ENCODE data around the gene BACE2.
"Not testable (repeated sequence)": the region's sequence is repeated elsewhere in the genome, so short reads cannot be mapped to it uniquely, and the experiment has no call there.

BACE2 gene

GRCh38 chr21:41277846-41278245 is 109.9 kb downstream of the BACE2 start:
- no peak for DNase-seq (ENCODE audit: low spot score)

DNA sequence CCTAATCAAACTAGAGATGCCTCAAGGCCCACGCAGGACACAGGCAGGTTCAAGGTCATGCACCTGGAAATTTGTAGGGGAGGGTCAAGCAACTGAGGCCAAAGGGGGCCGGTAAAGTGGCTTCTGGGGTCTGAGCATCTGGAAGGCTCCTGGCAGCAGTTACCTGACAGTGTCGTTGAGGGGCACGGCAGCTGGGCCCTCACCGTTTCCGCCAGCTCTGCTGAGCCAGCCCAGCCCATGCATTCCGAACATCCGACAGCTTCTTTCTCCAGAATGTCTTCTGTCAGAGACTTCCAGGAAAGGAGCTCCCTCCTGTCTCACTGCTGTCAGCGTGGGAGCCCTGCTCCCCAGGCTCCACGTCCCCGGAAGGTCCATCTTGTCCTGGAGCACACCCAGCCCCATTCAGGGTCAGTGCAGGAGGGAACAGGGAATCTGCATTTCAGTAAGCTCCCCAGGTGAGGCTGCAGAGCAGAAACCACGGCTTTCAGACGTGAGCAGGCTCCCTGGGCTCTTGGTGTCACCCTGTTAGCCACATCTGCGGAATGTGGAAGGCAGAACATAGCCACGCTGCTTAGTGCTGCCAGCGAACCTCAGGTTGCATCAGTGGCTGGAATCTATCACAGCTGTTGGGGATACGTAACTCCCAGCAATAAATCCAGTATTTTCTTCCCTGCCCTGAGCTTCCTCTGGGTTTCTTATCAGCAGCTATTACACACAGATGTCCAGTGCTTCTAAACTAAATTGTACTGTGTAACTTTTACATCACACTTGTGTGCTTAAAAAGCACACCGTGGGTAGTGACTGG is 112.4 kb downstream of the BACE2 start:
- no peak for DNase-seq (ENCODE audit: low spot score)

- no peak for DNase-seq (ENCODE audit: low spot score)
These were observed 114.5 kb downstream of the BACE2 start for GRCh38 chr21:41282412-41282811.

GRCh38 chr21:41283211-41283818 is 115.4 kb downstream of the BACE2 start:
- DNase-seq (ENCODE audit: low spot score) = peak; percentile 72

GRCh38 chr21:41289431-41289830 is 121.5 kb downstream of the BACE2 start:
- no peak for DNase-seq (ENCODE audit: low spot score)

- no peak for DNase-seq (ENCODE audit: low spot score)
These were observed 122.3 kb downstream of the BACE2 start for GRCh38 chr21:41290106-41290799.

- no peak for DNase-seq (ENCODE audit: low spot score)
These were observed 126.7 kb downstream of the BACE2 start for GRCh38 chr21:41294548-41295231.

DNA sequence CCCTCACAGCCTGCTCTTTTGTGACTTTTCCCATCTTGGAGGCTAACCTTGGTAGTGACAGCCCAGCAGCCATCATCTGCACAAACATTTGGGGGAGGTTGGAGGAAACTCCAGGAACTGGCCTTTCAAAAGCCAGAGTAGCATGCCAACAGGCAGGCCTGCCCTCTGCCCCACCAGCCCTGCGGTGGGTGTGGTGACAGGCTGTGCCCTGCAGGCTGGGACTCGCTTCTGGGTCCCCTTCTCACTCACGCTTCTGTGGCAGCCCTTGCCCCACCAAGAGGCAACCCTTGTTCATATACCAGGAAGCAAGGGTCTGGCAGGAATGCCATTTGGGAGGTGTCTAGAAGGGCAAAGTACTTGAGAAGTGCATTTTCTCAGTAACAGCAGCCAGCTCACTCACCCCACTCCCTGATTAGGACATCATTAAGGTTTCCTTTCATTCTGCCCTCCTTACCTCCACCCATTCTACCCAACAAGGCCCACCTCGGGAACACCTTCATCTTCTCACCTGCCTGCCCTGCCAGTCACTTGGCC is 127.8 kb downstream of the BACE2 start:
- no peak for DNase-seq (ENCODE audit: low spot score)

DNA sequence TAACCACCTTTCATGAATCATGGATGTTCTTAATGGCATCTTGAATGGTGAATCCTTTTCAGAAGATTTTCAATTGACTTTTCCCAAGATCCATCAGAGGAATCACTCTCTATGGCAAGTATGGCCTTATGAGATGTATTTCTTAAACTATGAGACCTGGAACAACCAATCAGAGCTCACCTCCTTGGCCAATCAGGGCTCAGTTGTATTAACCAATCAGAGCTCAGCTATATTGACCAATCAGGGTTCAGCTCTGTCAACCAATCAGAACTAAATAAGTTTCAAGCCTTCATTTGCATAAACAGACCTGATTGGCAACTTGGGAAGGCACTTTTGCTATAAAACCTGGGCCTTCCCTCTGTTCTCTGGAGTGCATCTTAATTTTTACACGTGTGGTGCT is 135.0 kb downstream of the BACE2 start:
- DNase-seq (ENCODE audit: low spot score) = no peak

- no peak for DNase-seq (ENCODE audit: low spot score)
These were observed 136.2 kb downstream of the BACE2 start for GRCh38 chr21:41304068-41304720.

DNA sequence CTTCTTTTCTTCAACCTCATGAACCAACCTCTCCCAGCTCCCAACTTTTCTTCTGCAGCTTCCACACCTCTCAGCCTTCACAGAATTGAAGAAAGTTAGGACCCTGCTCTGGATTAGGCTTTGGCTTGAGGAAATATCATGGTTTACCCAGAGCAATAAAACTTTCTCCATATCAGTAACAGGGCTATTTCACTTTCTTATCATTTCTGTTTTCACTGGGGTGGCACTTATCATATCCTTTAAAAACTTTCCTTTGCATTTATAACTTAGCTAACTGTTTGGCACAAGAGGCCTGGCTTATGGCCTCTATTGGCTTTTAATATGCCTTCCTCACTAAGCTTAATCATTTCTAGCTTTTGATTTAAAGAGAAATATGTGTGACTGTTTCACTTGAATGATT is 139.3 kb downstream of the BACE2 start:
- DNase-seq (ENCODE audit: low spot score) = no peak

DNA sequence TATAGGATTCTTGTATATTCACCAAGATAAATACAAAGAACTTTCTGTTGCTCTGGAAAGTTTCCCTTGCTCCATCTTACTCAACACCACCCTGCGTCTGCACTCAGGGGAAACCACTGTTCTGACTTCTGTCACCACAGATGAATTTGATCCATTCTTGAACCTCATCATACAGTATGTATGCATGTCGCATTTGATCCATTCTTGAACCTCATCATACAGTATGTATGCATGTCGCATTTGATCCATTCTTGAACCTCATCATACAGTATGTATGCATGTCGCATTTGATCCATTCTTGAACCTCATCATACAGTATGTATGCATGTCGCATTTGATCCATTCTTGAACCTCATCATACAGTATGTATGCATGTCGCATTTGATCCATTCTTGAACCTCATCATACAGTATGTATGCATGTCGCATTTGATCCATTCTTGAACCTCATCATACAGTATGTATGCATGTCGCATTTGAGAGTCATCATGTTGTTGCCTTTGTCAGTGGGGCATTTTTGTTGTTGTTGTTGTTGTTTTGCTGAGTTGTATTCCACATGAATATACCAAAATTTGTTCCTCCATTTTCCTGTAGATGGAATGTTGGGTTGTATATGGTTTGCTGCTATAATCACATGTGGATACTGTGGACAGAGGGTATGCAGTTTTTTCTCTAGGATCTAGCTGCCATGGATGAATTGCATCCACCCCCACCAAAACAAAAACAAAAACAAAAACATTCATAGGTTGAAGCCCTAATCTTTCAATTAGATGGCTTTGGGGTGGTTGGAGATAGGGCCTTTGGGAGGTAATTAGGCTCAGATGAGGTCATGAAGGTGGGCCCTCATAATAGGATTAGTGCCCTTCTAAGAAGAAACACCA is 145.6 kb downstream of the BACE2 start:
- not testable (repeated sequence) for DNase-seq (ENCODE audit: low spot score)

DNA sequence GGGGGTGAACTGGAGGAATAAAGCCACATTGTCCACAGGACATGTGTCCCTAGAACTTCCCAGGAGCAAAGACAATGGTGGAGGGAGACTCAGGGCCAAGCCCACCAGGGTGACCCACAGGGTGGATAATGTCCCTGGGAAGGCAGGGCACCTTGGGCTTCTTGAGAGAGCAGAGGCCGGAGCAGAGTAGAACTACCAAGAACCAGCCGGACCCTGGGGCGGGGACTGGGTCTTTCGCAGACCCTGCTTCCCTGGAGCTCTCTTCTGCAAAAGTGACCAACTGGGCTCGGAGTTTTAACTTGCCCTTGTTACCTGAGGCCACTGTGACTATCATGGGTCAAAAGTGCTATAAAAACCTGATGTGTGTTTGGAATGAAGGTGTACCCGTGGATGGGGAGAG is 147.8 kb downstream of the BACE2 start:
- DNase-seq (ENCODE audit: low spot score) = no peak

GRCh38 chr21:41316200-41317062 is 148.5 kb downstream of the BACE2 start, which contains the start of gene FAM3B:
Gene FAM3B (plus strand): TSS chr21:41316801. CDS start chr21:41316880, 79 bp downstream.
- no peak for DNase-seq (ENCODE audit: low spot score)

GRCh38 chr21:41317063-41317392 is 149.1 kb downstream of the BACE2 start:
- no peak for DNase-seq (ENCODE audit: low spot score)

GRCh38 chr21:41317458-41317857 is 149.5 kb downstream of the BACE2 start:
- DNase-seq (ENCODE audit: low spot score) = no peak

GRCh38 chr21:41318218-41318617 is 150.3 kb downstream of the BACE2 start:
- DNase-seq (ENCODE audit: low spot score) = no peak

DNA sequence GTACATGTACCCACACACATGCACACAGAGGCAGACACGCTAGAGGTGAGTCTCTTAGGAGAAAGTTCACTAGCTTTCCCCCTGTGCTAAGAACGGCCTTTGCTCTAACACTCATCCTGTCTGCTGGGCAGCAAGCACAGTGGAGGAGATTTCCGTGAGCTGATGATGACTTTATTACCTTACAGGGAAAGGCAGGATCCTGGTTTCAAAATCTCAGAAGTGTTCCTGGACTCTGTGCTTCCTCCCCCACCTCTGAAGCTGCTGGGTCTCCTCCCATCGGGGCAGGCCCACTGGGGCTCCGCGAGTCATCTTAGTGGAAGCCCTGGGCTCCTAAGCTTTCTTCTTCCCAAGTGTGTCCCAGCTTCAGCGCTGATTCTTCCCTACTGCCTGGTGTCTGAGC is 151.3 kb downstream of the BACE2 start:
- no peak for DNase-seq (ENCODE audit: low spot score)

- no peak for DNase-seq (ENCODE audit: low spot score)
These were observed 153.4 kb downstream of the BACE2 start for GRCh38 chr21:41321211-41321907.
